MM.1S (cell line): Measurements from ENCODE around the gene AP5Z1.

ENCODE experiments used
- DNase-seq: peaks from one replicate; pipeline ENCODE4 v3.0.0-alpha.2; 2015
- H2AFZ ChIP-seq: fragments of 300-600 bp; sonication (generic); 2 replicates; pipeline ENCODE4 v1.6.0; 2016; ENCODE audit warnings: antibody characterized with exemption, low read length
- H3F3A ChIP-seq: fragments of 300-600 bp; sonication (generic); 2 replicates; pipeline ENCODE4 v1.6.1; 2016; ENCODE audit warnings: mild to moderate bottlenecking, antibody characterized with exemption, low read length, moderate library complexity, mixed read lengths; ENCODE audit not compliant: insufficient read depth
- H3K27ac ChIP-seq: fragments of 300-600 bp; sonication (generic); 2 replicates; pipeline ENCODE4 v1.5.1; 2016; ENCODE audit warnings: mild to moderate bottlenecking, low read length
- H3K27me3 ChIP-seq: fragments of 300-600 bp; sonication (generic); replicated peaks from 2 replicates; pipeline ENCODE4 v1.6.0; 2016; ENCODE audit warnings: low read length; ENCODE audit not compliant: insufficient read depth
- H3K36me3 ChIP-seq: fragments of 300-600 bp; sonication (generic); replicated peaks from 2 replicates; pipeline ENCODE4 v1.6.1; 2016; ENCODE audit warnings: mild to moderate bottlenecking, low read length, mixed read lengths; ENCODE audit not compliant: insufficient read depth
- H3K4me1 ChIP-seq: fragments of 300-600 bp; sonication (generic); 2 replicates; pipeline ENCODE4 v1.6.1; 2016; ENCODE audit warnings: low read length, mixed read lengths
- H3K4me2 ChIP-seq: fragments of 300-600 bp; sonication (generic); 2 replicates; pipeline ENCODE4 v1.6.0; 2016; ENCODE audit warnings: low read depth, low read length
- H3K4me3 ChIP-seq: fragments of 300-600 bp; sonication (generic); 2 replicates; pipeline ENCODE4 v1.5.1; 2016; ENCODE audit warnings: low read length, mixed read lengths
- H3K79me2 ChIP-seq: fragments of 300-600 bp; sonication (generic); 2 replicates; pipeline ENCODE4 v1.6.1; 2016; ENCODE audit warnings: mixed run types, low read length, mixed read lengths
- H3K9ac ChIP-seq: fragments of 300-600 bp; sonication (generic); 2 replicates; pipeline ENCODE4 v1.6.1; 2016; ENCODE audit warnings: low read length, mixed read lengths
- H3K9me2 ChIP-seq: fragments of 300-600 bp; sonication (generic); replicated peaks from 2 replicates; pipeline ENCODE4 v1.6.1; 2016; ENCODE audit warnings: mild to moderate bottlenecking, low read length, mixed read lengths; ENCODE audit not compliant: insufficient read depth
- H3K9me3 ChIP-seq: fragments of 300-600 bp; sonication (generic); replicated peaks from 2 replicates; pipeline ENCODE4 v1.6.1; 2016; ENCODE audit warnings: mild to moderate bottlenecking, low read length, mixed read lengths; ENCODE audit not compliant: insufficient read depth
- H4K20me1 ChIP-seq: fragments of 300-600 bp; sonication (generic); 2 replicates; pipeline ENCODE4 v1.6.1; 2016; ENCODE audit warnings: mild to moderate bottlenecking, low read length, moderate library complexity, mixed read lengths; ENCODE audit not compliant: insufficient read depth
- CTCF ChIP-seq: fragments of 300-600 bp; sonication (generic); IDR thresholded peaks from 2 replicates; pipeline ENCODE4 v1.5.1; 2016; ENCODE audit warnings: antibody characterized with exemption, low read length, mixed read lengths
- EZH2 ChIP-seq: fragments of 300-600 bp; sonication (generic); optimal IDR thresholded peaks from 2 replicates; pipeline ENCODE3; 2017; ENCODE audit warnings: low read depth, mild to moderate bottlenecking, antibody characterized with exemption, low read length, mixed read lengths
- EZH2phosphoT487 ChIP-seq: fragments of 300-600 bp; sonication (generic); IDR thresholded peaks from 2 replicates; pipeline ENCODE4 v1.6.1; 2018; ENCODE audit warnings: antibody characterized with exemption, low read length

The AP5Z1 gene

GRCh38 chr7:4779118-4779517, 3.7 kb downstream of the AP5Z1 start:
- H3K4me1 ChIP-seq: peaks cover 7% of the 10 kb centered on the region; the same call in 1 of the 2 replicates
- H3K4me2 ChIP-seq: no peak overlapping the region
- H3K9me3 ChIP-seq: no peaks in the 10 kb centered on the region
- TF ChIP-seq EZH2 (no peak), EZH2phosphoT487 (no peak), CTCF (no peak)
- H3K79me2 ChIP-seq: peaks cover 47% of the 10 kb centered on the region
- H4K20me1 ChIP-seq: no peaks in the 10 kb centered on the region
- no peaks in the 10 kb centered on the region for H3K27me3 ChIP-seq
- H3F3A ChIP-seq: peaks cover 15% of the 10 kb centered on the region
- no peak overlapping the region for H2AFZ ChIP-seq
- H3K27ac ChIP-seq: no peak overlapping the region
- H3K9me2 ChIP-seq: no peaks in the 10 kb centered on the region
- no peak overlapping the region for H3K4me3 ChIP-seq
- no peak for DNase-seq
- no peaks in the 10 kb centered on the region for H3K36me3 ChIP-seq
- no peak overlapping the region for H3K9ac ChIP-seq

GRCh38 chr7:4781366-4782069, 6.1 kb downstream of the AP5Z1 start:
- H3K4me2 ChIP-seq: no peak overlapping the region
- no peak overlapping the region for H3K27ac ChIP-seq
- H3K9ac ChIP-seq: no peak overlapping the region
- H3K27me3 ChIP-seq: no peaks in the 10 kb centered on the region
- H3K79me2 ChIP-seq: peaks cover 36% of the 10 kb centered on the region
- no peak for DNase-seq
- no peaks in the 10 kb centered on the region for H3K36me3 ChIP-seq
- no peaks in the 10 kb centered on the region for H3K9me3 ChIP-seq
- TF ChIP-seq EZH2phosphoT487: no peak
- TF ChIP-seq CTCF: no peak
- TF ChIP-seq EZH2: no peak
- no peak overlapping the region for H2AFZ ChIP-seq
- no peaks in the 10 kb centered on the region for H3K9me2 ChIP-seq
- no peaks in the 10 kb centered on the region for H3F3A ChIP-seq
- peaks cover 3% of the 10 kb centered on the region; the same call in 1 of the 2 replicates for H3K4me1 ChIP-seq
- no peaks in the 10 kb centered on the region for H4K20me1 ChIP-seq
- H3K4me3 ChIP-seq: no peak overlapping the region

- Histone ChIP-seq H3F3A (no peaks in the 10 kb centered on the region), H3K27ac (no peak overlapping the region), H3K79me2 (peaks cover 26% of the 10 kb centered on the region), H3K4me3 (no peak overlapping the region), H3K27me3 (no peaks in the 10 kb centered on the region), H3K4me1 (no peaks in the 10 kb centered on the region), H3K9me2 (no peaks in the 10 kb centered on the region), H3K9me3 (no peaks in the 10 kb centered on the region), H4K20me1 (no peaks in the 10 kb centered on the region), H3K4me2 (no peak overlapping the region), H3K9ac (no peak overlapping the region), H3K36me3 (no peaks in the 10 kb centered on the region), H2AFZ (no peak overlapping the region)
- DNase-seq: no peak
- no peak for TF ChIP-seq EZH2phosphoT487
- no peak for TF ChIP-seq EZH2
- TF ChIP-seq CTCF: no peak
Observed at GRCh38 chr7:4782333-4783291, 7.2 kb downstream of the AP5Z1 start.
